Esophagus muscularis mucosa (tissue), 3 donors: ENCODE data around the gene AKT3.
"Not testable (repeated sequence)": the region's sequence is repeated elsewhere in the genome, so short reads cannot be mapped to it uniquely, and the experiment has no call there.

Experiments used
- EP300 ChIP-seq: sonication (generic); formaldehyde crosslinking; IDR thresholded peaks from one replicate; pipeline ENCODE4 v1.6.1; 2017; ENCODE audit warnings: antibody characterized with exemption
- TF ChIP-seq, protein P1 (sequence below), 3 experiments: fragments of 200-600 bp in 2 of 3; fragments of 450-650 bp in 1 of 3; sonication (generic) in 2 of 3; IDR thresholded peaks; one replicate each; pipeline ENCODE4 v1.5.1; 2017 to 2019; ENCODE audit warnings: antibody characterized with exemption in 3 of 3, mild to moderate bottlenecking in 2 of 3, moderate library complexity in 1 of 3

DNA sequence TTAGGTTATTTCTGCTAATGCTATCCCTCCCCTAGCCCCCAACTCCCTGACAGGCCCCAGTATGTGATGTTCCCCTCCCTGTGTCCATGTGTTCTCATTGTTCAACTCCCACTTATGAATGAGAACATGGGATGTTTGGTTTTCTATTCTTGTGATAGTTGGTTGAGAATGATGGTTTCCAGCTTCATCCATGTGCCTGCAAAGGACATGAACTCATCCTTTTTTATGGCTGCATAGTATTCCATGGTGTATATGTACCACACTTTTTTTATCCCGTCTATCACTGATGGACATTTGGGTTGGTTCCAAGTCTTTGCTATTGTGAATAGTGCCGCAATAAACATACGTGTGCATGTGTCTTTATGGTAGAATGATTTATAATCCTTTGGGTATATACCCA is 200.5 kb downstream of the AKT3 start:
- TF ChIP-seq, protein P1, sequence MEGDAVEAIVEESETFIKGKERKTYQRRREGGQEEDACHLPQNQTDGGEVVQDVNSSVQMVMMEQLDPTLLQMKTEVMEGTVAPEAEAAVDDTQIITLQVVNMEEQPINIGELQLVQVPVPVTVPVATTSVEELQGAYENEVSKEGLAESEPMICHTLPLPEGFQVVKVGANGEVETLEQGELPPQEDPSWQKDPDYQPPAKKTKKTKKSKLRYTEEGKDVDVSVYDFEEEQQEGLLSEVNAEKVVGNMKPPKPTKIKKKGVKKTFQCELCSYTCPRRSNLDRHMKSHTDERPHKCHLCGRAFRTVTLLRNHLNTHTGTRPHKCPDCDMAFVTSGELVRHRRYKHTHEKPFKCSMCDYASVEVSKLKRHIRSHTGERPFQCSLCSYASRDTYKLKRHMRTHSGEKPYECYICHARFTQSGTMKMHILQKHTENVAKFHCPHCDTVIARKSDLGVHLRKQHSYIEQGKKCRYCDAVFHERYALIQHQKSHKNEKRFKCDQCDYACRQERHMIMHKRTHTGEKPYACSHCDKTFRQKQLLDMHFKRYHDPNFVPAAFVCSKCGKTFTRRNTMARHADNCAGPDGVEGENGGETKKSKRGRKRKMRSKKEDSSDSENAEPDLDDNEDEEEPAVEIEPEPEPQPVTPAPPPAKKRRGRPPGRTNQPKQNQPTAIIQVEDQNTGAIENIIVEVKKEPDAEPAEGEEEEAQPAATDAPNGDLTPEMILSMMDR (IDR thresholded peaks at IDR 0.05) = not testable (repeated sequence)
- not testable (repeated sequence) for TF ChIP-seq EP300
